Measurements from ENCODE around the gene USP7. TPM values are rescaled to one million over a fixed set of nuclear protein-coding genes. Genes with fewer than 3 reads are reported as not detected.
"Not testable (repeated sequence)": the region's sequence is repeated elsewhere in the genome, so short reads cannot be mapped to it uniquely, and the experiment has no call there.

Gene USP7
- total RNA-seq, 1 donor from 2014 or later, result 87.5 TPM

DNA sequence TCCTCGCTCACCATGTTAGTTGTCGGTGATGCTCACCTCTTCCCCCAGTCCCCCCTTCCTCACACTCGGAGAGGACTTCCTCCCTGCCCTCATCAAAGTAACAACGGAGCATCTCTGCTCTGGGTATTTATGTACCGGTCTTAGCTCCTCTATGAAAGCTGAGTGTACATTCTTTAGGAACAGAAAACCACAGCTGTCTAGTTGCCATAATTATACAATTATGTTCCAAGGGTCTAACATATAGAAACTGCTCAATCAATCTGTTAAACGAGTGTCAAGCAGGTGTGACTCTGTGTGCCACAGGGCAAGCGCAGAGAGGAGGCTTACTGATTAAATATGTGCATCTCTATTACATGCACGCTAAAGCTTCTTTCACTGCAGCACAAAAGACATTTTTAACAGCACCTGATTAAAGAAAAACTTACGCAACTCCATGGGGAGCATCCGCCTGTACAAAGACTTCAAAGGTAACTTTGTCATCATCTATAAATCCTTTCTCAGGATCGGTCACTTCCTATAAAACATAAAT, 43.7 kb downstream of the USP7 start:
- intact Hi-C loops (cut with DNase I), result no loop called here
- no peak for DNase-seq
- Histone ChIP-seq H3K9me3 (no peaks in the 10 kb centered on the region), H3K4me1 (peaks cover 5% of the 10 kb centered on the region), H3K27ac (no peak overlapping the region), H3K4me3 (no peak overlapping the region), H3K27me3 (no peaks in the 10 kb centered on the region), H3K36me3 (peaks cover 87% of the 10 kb centered on the region)
- ATAC-seq, result no peak
- TF ChIP-seq, protein P1, sequence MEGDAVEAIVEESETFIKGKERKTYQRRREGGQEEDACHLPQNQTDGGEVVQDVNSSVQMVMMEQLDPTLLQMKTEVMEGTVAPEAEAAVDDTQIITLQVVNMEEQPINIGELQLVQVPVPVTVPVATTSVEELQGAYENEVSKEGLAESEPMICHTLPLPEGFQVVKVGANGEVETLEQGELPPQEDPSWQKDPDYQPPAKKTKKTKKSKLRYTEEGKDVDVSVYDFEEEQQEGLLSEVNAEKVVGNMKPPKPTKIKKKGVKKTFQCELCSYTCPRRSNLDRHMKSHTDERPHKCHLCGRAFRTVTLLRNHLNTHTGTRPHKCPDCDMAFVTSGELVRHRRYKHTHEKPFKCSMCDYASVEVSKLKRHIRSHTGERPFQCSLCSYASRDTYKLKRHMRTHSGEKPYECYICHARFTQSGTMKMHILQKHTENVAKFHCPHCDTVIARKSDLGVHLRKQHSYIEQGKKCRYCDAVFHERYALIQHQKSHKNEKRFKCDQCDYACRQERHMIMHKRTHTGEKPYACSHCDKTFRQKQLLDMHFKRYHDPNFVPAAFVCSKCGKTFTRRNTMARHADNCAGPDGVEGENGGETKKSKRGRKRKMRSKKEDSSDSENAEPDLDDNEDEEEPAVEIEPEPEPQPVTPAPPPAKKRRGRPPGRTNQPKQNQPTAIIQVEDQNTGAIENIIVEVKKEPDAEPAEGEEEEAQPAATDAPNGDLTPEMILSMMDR (IDR thresholded peaks at IDR 0.05), result no peak

DNA sequence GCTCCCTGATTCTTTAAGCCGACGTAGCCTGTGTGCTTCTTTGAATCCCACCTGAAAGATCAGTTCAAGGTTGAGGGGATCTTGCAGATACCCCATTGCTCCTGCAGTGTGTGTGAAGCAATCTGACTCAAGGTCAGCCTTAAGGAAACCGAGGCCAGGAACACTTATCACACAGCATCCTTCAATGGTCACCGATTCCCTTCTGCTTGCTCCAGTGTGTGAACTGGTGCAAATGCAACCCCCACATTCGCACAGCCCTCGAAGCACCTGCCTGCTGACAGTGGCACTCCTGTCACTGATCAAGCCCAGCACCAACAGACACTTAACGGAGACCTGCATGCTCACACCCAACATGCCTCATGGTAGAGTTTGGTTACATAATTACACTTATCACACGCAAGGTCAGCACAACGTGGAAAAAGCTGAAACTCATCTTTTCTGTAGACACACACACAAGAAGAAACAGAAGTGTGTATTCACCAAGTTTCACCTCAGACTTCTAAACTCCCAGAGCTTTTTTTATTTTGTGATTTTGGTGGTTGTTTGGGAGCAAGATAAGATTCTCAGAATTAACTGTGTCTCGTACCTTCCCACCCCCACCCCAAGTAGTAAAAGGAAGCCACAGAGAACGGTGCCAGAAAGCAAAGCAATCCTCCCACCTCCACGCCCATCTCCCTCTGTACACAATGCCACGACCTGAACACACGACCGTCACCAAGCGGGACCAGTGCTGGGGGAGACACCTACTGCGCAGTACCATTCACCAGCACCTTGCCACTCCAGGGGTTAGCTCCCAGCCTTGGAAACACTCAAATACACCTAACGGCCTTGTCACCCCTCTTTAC, 44.4 kb downstream of the USP7 start:
- TF ChIP-seq, protein P1 (IDR thresholded peaks at IDR 0.05), result no peak
- H3K4me1 ChIP-seq, result peaks cover 3% of the 10 kb centered on the region
- H3K27ac ChIP-seq, result no peak overlapping the region
- H3K9me3 ChIP-seq, result no peaks in the 10 kb centered on the region
- peaks cover 90% of the 10 kb centered on the region for H3K36me3 ChIP-seq
- no peaks in the 10 kb centered on the region for H3K27me3 ChIP-seq
- DNase-seq, result no peak
- intact Hi-C loops (cut with DNase I), result no loop called here
- H3K4me3 ChIP-seq, result no peak overlapping the region
- ATAC-seq, result no peak

DNA sequence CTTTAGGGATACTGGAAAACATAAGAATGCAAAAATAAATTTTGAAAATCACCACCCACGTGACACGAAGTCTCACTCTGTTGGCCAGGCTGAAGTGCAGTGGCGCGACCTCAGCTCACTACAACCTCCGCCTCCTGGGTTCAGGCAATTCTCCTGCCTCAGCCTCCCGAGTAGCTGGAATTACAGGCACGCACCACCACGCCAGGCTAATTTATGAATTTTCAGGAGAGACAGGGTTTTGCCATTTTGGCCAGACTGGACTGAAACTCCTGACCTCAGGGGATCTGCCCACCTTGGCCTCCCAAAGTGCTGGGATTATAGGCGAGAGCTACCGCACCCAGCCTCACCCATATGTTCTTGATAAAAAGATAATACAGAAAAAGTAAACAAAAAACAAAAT, 46.4 kb downstream of the USP7 start:
- peaks cover 100% of the 10 kb centered on the region for H3K36me3 ChIP-seq
- H3K27ac ChIP-seq; H3K4me1 ChIP-seq; intact Hi-C loops (cut with DNase I); H3K27me3 ChIP-seq; H3K9me3 ChIP-seq; ATAC-seq; H3K4me3 ChIP-seq; DNase-seq: not testable (repeated sequence)

DNA sequence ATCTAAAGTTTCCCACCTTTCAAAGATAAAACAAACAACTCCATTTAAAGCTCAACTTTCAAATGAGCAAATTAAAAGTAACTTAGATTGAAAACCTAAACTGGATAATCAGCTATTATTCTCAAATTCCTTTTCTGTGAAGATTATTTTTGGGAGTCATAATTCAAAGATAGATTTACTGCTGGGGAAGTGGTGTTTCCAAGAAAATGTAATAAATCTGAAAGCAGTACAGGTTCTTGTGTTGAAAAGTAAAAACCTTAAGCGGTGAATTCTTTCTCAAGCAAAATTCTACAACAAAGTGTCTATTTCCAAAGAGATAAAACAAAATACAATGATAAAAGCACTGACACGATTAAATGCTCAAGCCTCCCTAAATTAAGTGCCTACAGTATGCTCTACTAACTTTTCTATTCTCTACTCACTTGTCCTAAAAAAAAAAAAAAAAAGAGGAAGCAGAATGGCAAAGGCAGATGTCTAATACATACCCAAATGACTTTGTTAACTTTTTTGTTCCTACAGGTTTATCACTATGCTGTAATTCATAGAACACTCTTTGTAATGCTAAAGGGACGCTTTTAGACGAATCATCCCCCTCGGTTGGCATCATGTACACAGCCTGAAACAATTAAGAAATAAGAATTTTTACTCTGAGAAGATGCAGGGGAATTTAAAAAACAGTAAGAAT, 47.0 kb downstream of the USP7 start:
- no peak for ATAC-seq
- no peak overlapping the region for H3K27ac ChIP-seq
- H3K4me3 ChIP-seq, result no peak overlapping the region
- H3K27me3 ChIP-seq, result no peaks in the 10 kb centered on the region
- no peaks in the 10 kb centered on the region for H3K4me1 ChIP-seq
- no peak for DNase-seq
- TF ChIP-seq, protein P1 (IDR thresholded peaks at IDR 0.05), result no peak
- intact Hi-C loops (cut with DNase I), result no loop called here
- peaks cover 100% of the 10 kb centered on the region for H3K36me3 ChIP-seq
- no peaks in the 10 kb centered on the region for H3K9me3 ChIP-seq

DNA sequence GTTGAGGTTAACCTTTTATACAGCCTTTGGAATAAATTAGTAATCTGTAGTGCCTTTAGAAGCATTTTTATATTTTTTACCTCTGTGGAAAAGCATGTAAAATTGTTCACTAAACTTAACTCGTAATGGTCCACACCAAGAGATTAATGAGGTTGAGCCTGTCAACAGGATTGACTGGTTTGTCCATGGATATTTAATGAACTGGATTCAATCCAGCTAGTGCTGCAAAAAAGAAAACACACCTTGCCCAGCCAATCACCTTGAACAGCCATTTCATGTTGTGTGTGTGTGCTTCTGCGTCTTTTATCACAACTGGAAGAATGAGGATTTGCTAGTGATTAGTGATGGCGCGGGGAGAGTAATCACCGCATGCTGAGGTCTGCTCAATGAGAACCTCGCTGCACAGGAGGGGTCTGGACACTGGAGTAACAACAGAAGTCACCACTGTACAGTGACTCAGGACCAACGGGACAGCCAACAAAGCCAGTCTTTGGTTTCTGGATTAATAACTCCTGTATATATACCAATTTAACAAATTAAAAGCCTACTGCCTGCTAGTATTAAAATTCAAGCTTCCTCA, 47.9 kb downstream of the USP7 start:
- intact Hi-C loops (cut with DNase I), result no loop called here
- TF ChIP-seq, protein P1 (IDR thresholded peaks at IDR 0.05), result no peak
- ATAC-seq, result no peak
- H3K9me3 ChIP-seq, result no peaks in the 10 kb centered on the region
- peaks cover 100% of the 10 kb centered on the region for H3K36me3 ChIP-seq
- H3K27ac ChIP-seq, result no peak overlapping the region
- DNase-seq, result no peak
- no peaks in the 10 kb centered on the region for H3K4me1 ChIP-seq
- no peaks in the 10 kb centered on the region for H3K27me3 ChIP-seq
- H3K4me3 ChIP-seq, result no peak overlapping the region

DNA sequence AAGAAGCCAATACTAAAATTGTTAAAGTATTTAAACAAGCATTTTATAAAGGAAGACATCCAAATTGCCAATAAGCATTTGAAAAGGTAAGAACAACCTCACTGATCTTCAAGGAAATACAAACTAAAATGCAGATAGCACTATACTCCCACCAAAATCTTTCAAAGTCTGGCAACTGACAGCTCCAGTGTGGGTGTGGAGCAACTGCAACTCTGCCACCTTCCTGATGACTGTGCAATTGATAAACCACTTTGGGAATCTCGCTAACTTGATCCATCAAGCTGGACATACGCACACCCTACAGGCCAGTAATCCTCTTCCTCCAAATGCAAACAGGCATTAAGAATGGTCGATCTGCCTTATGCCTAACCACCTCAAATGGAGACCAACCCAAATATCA, 49.6 kb downstream of the USP7 start:
- Histone ChIP-seq H3K27me3 (no peaks in the 10 kb centered on the region), H3K4me1 (no peaks in the 10 kb centered on the region), H3K27ac (no peak overlapping the region), H3K4me3 (no peak overlapping the region), H3K36me3 (peaks cover 100% of the 10 kb centered on the region), H3K9me3 (no peaks in the 10 kb centered on the region)
- ATAC-seq, result no peak
- DNase-seq, result no peak
- intact Hi-C loops (cut with DNase I), result no loop called here
- TF ChIP-seq, protein P1 (IDR thresholded peaks at IDR 0.05), result no peak

All from upper lobe of right lung (tissue), 1 donor.